HG02642 (cell line): ENCODE data around the gene PPP1R26.
"Not testable (repeated sequence)": the region's sequence is repeated elsewhere in the genome, so short reads cannot be mapped to it uniquely, and the experiment has no call there.

Source experiments
- ATAC-seq: cut with Tn5 transposase; IDR thresholded peaks from one replicate; pipeline ENCODE4 v1.9.1; 2021; ENCODE audit warnings: mild to moderate bottlenecking; ENCODE audit not compliant: unreplicated experiment, poor library complexity

Gene PPP1R26

GRCh38 chr9:135503371-135504261, 24.0 kb downstream of the PPP1R26 start:
- no peak for ATAC-seq

- no peak for ATAC-seq
Observed at GRCh38 chr9:135504262-135505243, 25.0 kb downstream of the PPP1R26 start.

- ATAC-seq, result no peak
Observed at GRCh38 chr9:135505406-135506187, 26.0 kb downstream of the PPP1R26 start.

- ATAC-seq, result no peak
Observed at GRCh38 chr9:135506327-135507103, 26.9 kb downstream of the PPP1R26 start.

GRCh38 chr9:135507104-135508035, 27.8 kb downstream of the PPP1R26 start:
- ATAC-seq, result no peak

GRCh38 chr9:135508211-135508820, 28.7 kb downstream of the PPP1R26 start:
- no peak for ATAC-seq

GRCh38 chr9:135509458-135509857, 29.9 kb downstream of the PPP1R26 start:
- ATAC-seq, result no peak

- no peak for ATAC-seq
Observed at GRCh38 chr9:135512241-135512603, 32.6 kb downstream of the PPP1R26 start.

GRCh38 chr9:135512904-135513303, 33.3 kb downstream of the PPP1R26 start:
- no peak for ATAC-seq

GRCh38 chr9:135513351-135513846, 33.8 kb downstream of the PPP1R26 start:
- no peak for ATAC-seq

- not testable (repeated sequence) for ATAC-seq
Observed at GRCh38 chr9:135513906-135514305, 34.3 kb downstream of the PPP1R26 start.

GRCh38 chr9:135514342-135515082, 34.9 kb downstream of the PPP1R26 start:
- no peak for ATAC-seq

- ATAC-seq, result no peak
Observed at GRCh38 chr9:135515083-135515951, 35.7 kb downstream of the PPP1R26 start.

GRCh38 chr9:135516132-135516860, 36.7 kb downstream of the PPP1R26 start:
- no peak for ATAC-seq

- no peak for ATAC-seq
Observed at GRCh38 chr9:135517407-135517822, 37.8 kb downstream of the PPP1R26 start.
